ENCODE data around the gene FOXQ1. TPM values are rescaled to one million over a fixed set of nuclear protein-coding genes. Genes with fewer than 3 reads are reported as not detected.

The FOXQ1 gene
- total RNA-seq, 1 donor from 2014 or later: 6.4 TPM

DNA sequence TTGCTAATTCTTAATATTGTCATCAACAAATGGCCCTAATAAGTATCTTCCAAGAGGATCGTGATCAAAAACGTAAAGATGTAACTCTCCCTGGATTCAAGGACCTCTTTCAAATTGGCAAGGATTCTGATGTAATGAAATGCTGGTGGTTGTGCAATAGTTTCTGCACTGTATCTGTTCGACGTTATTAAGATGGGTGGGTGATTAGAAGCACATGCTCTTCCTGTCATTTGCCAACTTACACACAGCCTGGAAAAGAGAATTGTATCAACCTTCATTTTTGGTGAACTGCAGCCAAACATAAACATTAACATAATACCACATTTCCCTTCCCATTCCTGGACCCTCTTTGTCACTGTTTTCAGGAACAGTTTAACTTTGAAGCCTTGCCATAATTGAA lies 9.8 kb downstream of the FOXQ1 start:
- intact Hi-C loops (cut with DNase I): no loop called here
- Histone ChIP-seq H3K4me3 (no peak overlapping the region), H3K36me3 (no peaks in the 10 kb centered on the region), H3K27ac (no peak overlapping the region), H3K9me3 (no peaks in the 10 kb centered on the region), H3K27me3 (no peaks in the 10 kb centered on the region), H3K4me1 (peaks cover 12% of the 10 kb centered on the region)
- TF ChIP-seq, protein P1, sequence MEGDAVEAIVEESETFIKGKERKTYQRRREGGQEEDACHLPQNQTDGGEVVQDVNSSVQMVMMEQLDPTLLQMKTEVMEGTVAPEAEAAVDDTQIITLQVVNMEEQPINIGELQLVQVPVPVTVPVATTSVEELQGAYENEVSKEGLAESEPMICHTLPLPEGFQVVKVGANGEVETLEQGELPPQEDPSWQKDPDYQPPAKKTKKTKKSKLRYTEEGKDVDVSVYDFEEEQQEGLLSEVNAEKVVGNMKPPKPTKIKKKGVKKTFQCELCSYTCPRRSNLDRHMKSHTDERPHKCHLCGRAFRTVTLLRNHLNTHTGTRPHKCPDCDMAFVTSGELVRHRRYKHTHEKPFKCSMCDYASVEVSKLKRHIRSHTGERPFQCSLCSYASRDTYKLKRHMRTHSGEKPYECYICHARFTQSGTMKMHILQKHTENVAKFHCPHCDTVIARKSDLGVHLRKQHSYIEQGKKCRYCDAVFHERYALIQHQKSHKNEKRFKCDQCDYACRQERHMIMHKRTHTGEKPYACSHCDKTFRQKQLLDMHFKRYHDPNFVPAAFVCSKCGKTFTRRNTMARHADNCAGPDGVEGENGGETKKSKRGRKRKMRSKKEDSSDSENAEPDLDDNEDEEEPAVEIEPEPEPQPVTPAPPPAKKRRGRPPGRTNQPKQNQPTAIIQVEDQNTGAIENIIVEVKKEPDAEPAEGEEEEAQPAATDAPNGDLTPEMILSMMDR (IDR thresholded peaks at IDR 0.05): no peak
- TF ChIP-seq POLR2A (IDR thresholded peaks at IDR 0.05) (no peak), POLR2AphosphoS5 (IDR thresholded peaks at IDR 0.05; ENCODE audit: insufficient read depth in 1 of 2, low read depth in 1 of 2) (no peak)
- DNase-seq (ENCODE audit: extremely low spot score in 2 of 2): no peak

DNA sequence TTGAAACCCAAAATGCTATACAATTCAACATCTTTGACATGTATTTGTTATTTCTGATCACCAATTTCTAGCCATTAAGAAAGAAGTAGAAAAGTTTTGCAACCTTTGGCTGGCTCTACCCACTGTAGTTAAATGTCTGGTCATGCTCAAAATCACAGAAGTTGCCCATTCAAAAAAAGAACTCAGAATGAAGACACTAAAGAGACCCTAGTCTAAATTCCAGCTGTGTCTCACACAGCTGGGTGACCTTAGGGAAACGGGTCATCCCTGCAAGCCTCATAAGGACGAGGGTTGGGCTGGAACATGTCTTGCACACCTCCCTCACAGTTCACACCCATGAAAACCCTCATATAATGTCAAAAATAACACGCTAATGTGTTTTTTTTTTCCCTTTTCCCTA lies 10.3 kb downstream of the FOXQ1 start:
- peaks cover 12% of the 10 kb centered on the region for H3K4me1 ChIP-seq

DNA sequence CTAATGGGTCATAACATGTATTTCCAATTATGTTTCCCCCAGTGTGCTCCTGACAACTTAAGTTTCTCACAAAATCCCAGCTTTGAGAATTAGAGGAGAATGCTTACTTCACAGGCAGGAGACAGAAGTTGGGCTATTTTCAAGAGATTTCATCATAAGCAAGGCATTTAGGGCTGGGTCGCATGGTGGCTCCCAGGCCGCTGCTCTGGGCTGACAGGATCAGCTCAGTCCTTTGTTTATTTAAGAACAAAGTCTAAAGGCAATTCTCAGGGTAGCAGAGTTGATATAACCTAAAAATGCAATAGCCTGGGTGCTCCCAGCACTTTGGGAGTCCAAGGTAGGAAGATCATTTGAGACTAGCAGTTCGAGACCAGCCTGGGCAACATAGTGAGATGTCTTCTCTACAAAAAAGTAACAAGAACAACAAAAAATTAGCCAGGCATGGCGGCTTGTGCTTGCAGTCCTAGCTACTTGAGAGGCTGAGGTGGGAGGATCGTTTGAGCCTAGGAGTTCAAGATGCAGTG lies 10.9 kb downstream of the FOXQ1 start:
- intact Hi-C loops (cut with DNase I): no loop called here
- Histone ChIP-seq H3K36me3 (no peaks in the 10 kb centered on the region), H3K4me3 (no peak overlapping the region), H3K4me1 (peaks cover 12% of the 10 kb centered on the region), H3K9me3 (no peaks in the 10 kb centered on the region), H3K27ac (no peak overlapping the region), H3K27me3 (no peaks in the 10 kb centered on the region)
- no peak for TF ChIP-seq POLR2A (IDR thresholded peaks at IDR 0.05)
- TF ChIP-seq, protein P1 (IDR thresholded peaks at IDR 0.05): no peak
- no peak for DNase-seq (ENCODE audit: extremely low spot score in 2 of 2)

More for the DNA sequence above, 10.3 kb downstream of the FOXQ1 start:
- Histone ChIP-seq H3K36me3 (no peaks in the 10 kb centered on the region), H3K27ac (no peak overlapping the region), H3K27me3 (no peaks in the 10 kb centered on the region), H3K9me3 (no peaks in the 10 kb centered on the region), H3K4me3 (no peak overlapping the region)
- TF ChIP-seq POLR2AphosphoS5 (IDR thresholded peaks at IDR 0.05; ENCODE audit: insufficient read depth in 1 of 2, low read depth in 1 of 2) (no peak), POLR2A (IDR thresholded peaks at IDR 0.05) (no peak)
- TF ChIP-seq, protein P1 (IDR thresholded peaks at IDR 0.05): no peak
- intact Hi-C loops (cut with DNase I): no loop called here
- no peak for DNase-seq (ENCODE audit: extremely low spot score in 2 of 2)

DNA sequence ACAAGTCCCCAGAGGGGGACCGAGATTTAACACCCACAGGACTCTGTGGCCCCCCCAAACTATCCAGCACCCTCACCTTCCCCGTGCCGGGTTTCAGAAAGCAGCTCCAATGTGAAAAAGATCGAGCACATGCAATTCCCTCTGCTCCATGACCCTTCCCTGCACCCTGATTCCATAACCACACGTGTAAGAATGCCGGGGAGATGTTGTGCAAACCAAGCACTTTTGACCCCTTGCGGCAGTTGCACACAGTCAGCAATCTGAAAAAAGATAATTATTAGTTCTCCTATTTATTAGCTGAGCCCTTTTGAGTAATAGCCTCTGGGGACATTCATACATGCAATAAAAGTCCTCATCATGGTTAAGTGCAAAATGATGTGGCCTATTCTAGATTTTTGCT lies 13.0 kb downstream of the FOXQ1 start:
- no peak for DNase-seq (ENCODE audit: extremely low spot score in 2 of 2)
- Histone ChIP-seq H3K9me3 (no peaks in the 10 kb centered on the region), H3K36me3 (no peaks in the 10 kb centered on the region), H3K27ac (no peak overlapping the region), H3K4me1 (peaks cover 12% of the 10 kb centered on the region), H3K4me3 (no peak overlapping the region), H3K27me3 (no peaks in the 10 kb centered on the region)
- TF ChIP-seq, protein P1 (IDR thresholded peaks at IDR 0.05): no peak
- TF ChIP-seq POLR2AphosphoS5 (IDR thresholded peaks at IDR 0.05; ENCODE audit: insufficient read depth in 1 of 2, low read depth in 1 of 2): no peak
- no peak for TF ChIP-seq POLR2A (IDR thresholded peaks at IDR 0.05)
- intact Hi-C loops (cut with DNase I): no loop called here

DNA sequence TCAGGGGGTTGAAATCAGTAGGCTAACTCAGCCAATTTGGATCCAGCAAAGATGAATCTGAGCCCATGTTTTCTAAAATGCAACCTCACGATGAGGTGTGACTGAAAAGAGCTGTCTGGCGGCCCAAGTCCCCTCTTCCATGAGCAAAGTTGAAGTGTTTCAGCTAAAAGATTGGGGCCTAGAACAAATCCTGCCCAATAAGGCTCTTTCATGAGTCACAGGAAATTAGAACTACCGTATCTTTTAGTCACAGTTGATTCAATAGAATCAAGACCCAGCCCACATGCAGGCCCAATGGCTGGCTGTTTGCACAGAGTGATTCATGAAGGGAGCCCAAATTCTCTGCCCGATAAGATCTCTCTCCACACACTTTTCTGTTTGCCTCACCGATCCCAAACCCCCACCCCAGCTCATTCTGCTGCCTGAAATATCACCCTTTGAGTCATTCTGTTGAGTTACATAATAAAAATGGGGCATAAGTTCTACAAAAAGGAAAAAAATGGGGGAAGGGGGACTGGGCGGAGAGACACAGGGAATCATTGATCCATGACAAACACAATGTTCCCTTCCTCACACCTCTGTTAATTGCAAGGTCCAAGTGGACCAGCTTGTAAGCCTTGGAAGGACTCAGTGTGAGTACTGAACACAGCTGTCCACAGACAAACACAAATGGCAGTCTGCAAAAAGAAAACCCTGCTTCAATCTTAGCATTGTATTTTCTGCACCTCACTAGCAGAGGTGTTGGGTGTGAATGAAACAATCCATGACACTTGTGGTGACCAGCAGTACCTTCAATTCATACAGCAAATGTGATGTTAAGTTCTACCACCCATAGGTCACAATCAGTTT lies 13.8 kb downstream of the FOXQ1 start:
- no peak for DNase-seq (ENCODE audit: extremely low spot score in 2 of 2)
- TF ChIP-seq, protein P1 (IDR thresholded peaks at IDR 0.05): no peak
- no peak for TF ChIP-seq POLR2AphosphoS5 (IDR thresholded peaks at IDR 0.05; ENCODE audit: insufficient read depth in 1 of 2, low read depth in 1 of 2)
- TF ChIP-seq POLR2A (IDR thresholded peaks at IDR 0.05): no peak
- no peak overlapping the region for H3K27ac ChIP-seq
- no peaks in the 10 kb centered on the region for H3K36me3 ChIP-seq
- H3K27me3 ChIP-seq: no peaks in the 10 kb centered on the region
- H3K4me1 ChIP-seq: peaks cover 12% of the 10 kb centered on the region
- H3K9me3 ChIP-seq: no peaks in the 10 kb centered on the region
- H3K4me3 ChIP-seq: no peak overlapping the region
- intact Hi-C loops (cut with DNase I): no loop called here
